Fibroblast of pulmonary artery (primary cell): ENCODE results near the gene ZFAND2A.
"Not testable (repeated sequence)": the region's sequence is repeated elsewhere in the genome, so short reads cannot be mapped to it uniquely, and the experiment has no call there.

Experiments
- DNase-seq: peaks from one replicate; pipeline ENCODE4 v3.0.0-alpha.2; 2010; ENCODE audit warnings: low read depth
- H3K4me3 ChIP-seq: replicated peaks from 2 replicates; pipeline ENCODE4 v1.5.1; 2011; ENCODE audit warnings: low read depth, mild to moderate bottlenecking, control low read depth, low read length, moderate library complexity
- CTCF ChIP-seq: IDR thresholded peaks from 2 replicates; pipeline ENCODE4 v1.5.1; 2011; ENCODE audit warnings: mild to moderate bottlenecking, control low read depth, low read length, inconsistent platforms; ENCODE audit errors: missing control alignments

The ZFAND2A gene

GRCh38 chr7:1169409-1170368, 9.7 kb upstream of the ZFAND2A start:
- peak overlapping the region; percentile 50 for H3K4me3 ChIP-seq
- peak; percentile 71 for DNase-seq

GRCh38 chr7:1168422-1168821, 8.4 kb upstream of the ZFAND2A start:
- no peak for TF ChIP-seq CTCF
- H3K4me3 ChIP-seq = no peak overlapping the region
- no peak for DNase-seq

More at GRCh38 chr7:1169409-1170368, 9.7 kb upstream of the ZFAND2A start:
- peak; percentile 65 for TF ChIP-seq CTCF

- no peak for DNase-seq
- no peak for TF ChIP-seq CTCF
- no peak overlapping the region for H3K4me3 ChIP-seq
Observed at GRCh38 chr7:1164436-1164835, 4.4 kb upstream of the ZFAND2A start.

- no peak for DNase-seq
- no peak overlapping the region for H3K4me3 ChIP-seq
- no peak for TF ChIP-seq CTCF
Observed at GRCh38 chr7:1163121-1163520, 3.1 kb upstream of the ZFAND2A start.

GRCh38 chr7:1160670-1161021, 650 bp upstream of the ZFAND2A start:
- TF ChIP-seq CTCF = no peak
- H3K4me3 ChIP-seq = peak overlapping the region; percentile 76
- DNase-seq = no peak

- H3K4me3 ChIP-seq = peak overlapping the region; percentile 98
- not testable (repeated sequence) for DNase-seq
Observed at GRCh38 chr7:1159231-1159630, 765 bp downstream of the ZFAND2A start.

- no peak for DNase-seq
Observed at GRCh38 chr7:1158203-1159126, 1.5 kb downstream of the ZFAND2A start.

More at GRCh38 chr7:1158203-1159126, 1.5 kb downstream of the ZFAND2A start:
- peak overlapping the region; percentile 98 for H3K4me3 ChIP-seq
- TF ChIP-seq CTCF = no peak
